ENCODE measurements around the gene AP3S1. TPM values are rescaled to one million over a fixed set of nuclear protein-coding genes. Genes with fewer than 3 reads are reported as not detected.
"Not testable (repeated sequence)": the region's sequence is repeated elsewhere in the genome, so short reads cannot be mapped to it uniquely, and the experiment has no call there.

AP3S1 gene
- total RNA-seq, 1 donor from 2014 or later = 117 TPM

GRCh38 chr5:115801984-115802383, 39.8 kb upstream of the AP3S1 start:
- TF ChIP-seq CTCF (IDR thresholded peaks at IDR 0.05; ENCODE audit: insufficient read depth, low read length, severe bottlenecking) = no peak
- no peak for DNase-seq (ENCODE audit: low read depth)

GRCh38 chr5:115806986-115807653, 34.6 kb upstream of the AP3S1 start:
- Histone ChIP-seq H3K36me3 (ENCODE audit: control insufficient read depth, insufficient read depth, low read length) (no peaks in the 10 kb centered on the region), H3K27me3 (ENCODE audit: control insufficient read depth, insufficient read depth, low read length) (peaks cover 2% of the 10 kb centered on the region), H3K4me3 (ENCODE audit: low read depth, low read length) (no peak overlapping the region)
- peak; percentile 29 for DNase-seq (ENCODE audit: low read depth)
- FAIRE-seq = no peak
- no peak for TF ChIP-seq CTCF (IDR thresholded peaks at IDR 0.05; ENCODE audit: insufficient read depth, low read length, severe bottlenecking)

More at GRCh38 chr5:115801984-115802383, 39.8 kb upstream of the AP3S1 start:
- no peak for FAIRE-seq
- Histone ChIP-seq H3K27me3 (ENCODE audit: control insufficient read depth, insufficient read depth, low read length) (no peaks in the 10 kb centered on the region), H3K36me3 (ENCODE audit: control insufficient read depth, insufficient read depth, low read length) (no peaks in the 10 kb centered on the region), H3K4me3 (ENCODE audit: low read depth, low read length) (no peak overlapping the region)

GRCh38 chr5:115807654-115808052, 34.1 kb upstream of the AP3S1 start:
- TF ChIP-seq CTCF (IDR thresholded peaks at IDR 0.05; ENCODE audit: insufficient read depth, low read length, severe bottlenecking) = no peak
- H3K36me3 ChIP-seq (ENCODE audit: control insufficient read depth, insufficient read depth, low read length) = no peaks in the 10 kb centered on the region
- peaks cover 2% of the 10 kb centered on the region for H3K27me3 ChIP-seq (ENCODE audit: control insufficient read depth, insufficient read depth, low read length)
- FAIRE-seq (no peak), DNase-seq (ENCODE audit: low read depth) (no peak)
- H3K4me3 ChIP-seq (ENCODE audit: low read depth, low read length) = no peak overlapping the region

- FAIRE-seq; H3K36me3 ChIP-seq (ENCODE audit: control insufficient read depth, insufficient read depth, low read length); H3K4me3 ChIP-seq (ENCODE audit: low read depth, low read length); H3K27me3 ChIP-seq (ENCODE audit: control insufficient read depth, insufficient read depth, low read length); DNase-seq (ENCODE audit: low read depth): not testable (repeated sequence)
Observed at GRCh38 chr5:115808066-115808465, 33.7 kb upstream of the AP3S1 start.

- FAIRE-seq (no peak), DNase-seq (ENCODE audit: low read depth) (no peak)
- Histone ChIP-seq H3K4me3 (ENCODE audit: low read depth, low read length) (no peak overlapping the region), H3K36me3 (ENCODE audit: control insufficient read depth, insufficient read depth, low read length) (no peaks in the 10 kb centered on the region), H3K27me3 (ENCODE audit: control insufficient read depth, insufficient read depth, low read length) (peaks cover 13% of the 10 kb centered on the region)
- TF ChIP-seq CTCF (IDR thresholded peaks at IDR 0.05; ENCODE audit: insufficient read depth, low read length, severe bottlenecking) = no peak
Observed at GRCh38 chr5:115809946-115810345, 31.8 kb upstream of the AP3S1 start.

- no peak for TF ChIP-seq CTCF (IDR thresholded peaks at IDR 0.05; ENCODE audit: insufficient read depth, low read length, severe bottlenecking)
- FAIRE-seq (no peak), DNase-seq (ENCODE audit: low read depth) (no peak)
- Histone ChIP-seq H3K4me3 (ENCODE audit: low read depth, low read length) (no peak overlapping the region), H3K27me3 (ENCODE audit: control insufficient read depth, insufficient read depth, low read length) (peaks cover 21% of the 10 kb centered on the region), H3K36me3 (ENCODE audit: control insufficient read depth, insufficient read depth, low read length) (no peaks in the 10 kb centered on the region)
Observed at GRCh38 chr5:115810761-115811160, 31.0 kb upstream of the AP3S1 start.

All from bronchial epithelial cell (primary cell).